OCI-LY7 (cell line): Measurements from ENCODE around the gene MARS1. TPM values are rescaled to one million over a fixed set of nuclear protein-coding genes. Genes with fewer than 3 reads are reported as not detected.

Experiments
- BruUV-seq: library from RNA; stranded (reverse); fragments of 400-500 nt; replicated peaks from 2 replicates; lab custom pipeline; 2021; lab: Mats Ljungman, UMichigan
- CTCF ChIA-PET: fragments of 300-600 bp; sonication (Branson Sonifier 250); formaldehyde crosslinking; loops from one replicate; lab custom pipeline; 2022; ENCODE audit warnings: antibody characterized with exemption; ENCODE audit not compliant: unreplicated experiment; lab: Charles Lee
- POLR2A ChIA-PET: fragments of 300-600 bp; sonication (Branson Sonifier 250); formaldehyde crosslinking; loops from one replicate; lab custom pipeline; 2022; ENCODE audit warnings: antibody characterized with exemption; lab: Charles Lee
- DNase-seq: peaks from one replicate; pipeline ENCODE4 v3.0.0-alpha.2; 2015; ENCODE audit warnings: low spot score
- H2AFZ ChIP-seq: fragments of 200-600 bp; sonication (generic), shearing (Covaris generic); 2 replicates; pipeline ENCODE4 v1.6.1; 2014; ENCODE audit warnings: mild to moderate bottlenecking, antibody characterized with exemption, low read length, moderate library complexity
- H3K27ac ChIP-seq: fragments of 200-600 bp; sonication (generic); 2 replicates; pipeline ENCODE4 v1.5.1; 2014; ENCODE audit warnings: mixed run types, low read depth, mild to moderate bottlenecking, moderate library complexity, low read length, inconsistent platforms; ENCODE audit not compliant: poor library complexity, severe bottlenecking
- H3K36me3 ChIP-seq: fragments of 200-600 bp; sonication (generic); 2 replicates; pipeline ENCODE4 v1.6.1; 2014; ENCODE audit warnings: mild to moderate bottlenecking, antibody characterized with exemption, low read length, moderate library complexity, mixed read lengths; ENCODE audit not compliant: insufficient read depth
- H3K4me1 ChIP-seq: fragments of 200-600 bp; sonication (generic); 2 replicates; pipeline ENCODE4 v1.5.1; 2014; ENCODE audit warnings: mild to moderate bottlenecking, low read length; ENCODE audit not compliant: insufficient read depth, poor library complexity, severe bottlenecking
- H3K4me2 ChIP-seq: fragments of 200-600 bp; sonication (generic); 2 replicates; pipeline ENCODE4 v1.6.1; 2014; ENCODE audit warnings: mild to moderate bottlenecking, low read length
- H3K4me3 ChIP-seq: fragments of 200-600 bp; sonication (generic); 2 replicates; pipeline ENCODE4 v1.5.1; 2014; ENCODE audit warnings: mild to moderate bottlenecking, low read depth, low read length; ENCODE audit not compliant: poor library complexity, severe bottlenecking
- H3K79me2 ChIP-seq: fragments of 200-600 bp; sonication (generic); 2 replicates; pipeline ENCODE4 v1.6.1; 2016; ENCODE audit warnings: low read depth, mild to moderate bottlenecking, low read length, moderate library complexity, mixed read lengths; ENCODE audit not compliant: insufficient read depth
- H3K9me2 ChIP-seq: fragments of 200-600 bp; sonication (generic); 2 replicates; pipeline ENCODE4 v1.6.1; 2016; ENCODE audit warnings: mild to moderate bottlenecking, low read length, mixed read lengths; ENCODE audit not compliant: insufficient read depth
- H3K9me3 ChIP-seq: fragments of 200-600 bp; sonication (generic); 2 replicates; pipeline ENCODE4 v1.6.1; 2014; ENCODE audit warnings: mild to moderate bottlenecking, mixed run types, low read length, mixed read lengths
- H4K20me1 ChIP-seq: fragments of 200-600 bp; sonication (generic); 2 replicates; pipeline ENCODE4 v1.6.1; 2014; ENCODE audit warnings: mild to moderate bottlenecking, antibody characterized with exemption, low read length, moderate library complexity, mixed read lengths; ENCODE audit not compliant: insufficient read depth
- EZH2phosphoT487 ChIP-seq: fragments of 200-600 bp; sonication (generic); IDR thresholded peaks from 2 replicates; pipeline ENCODE4 v1.6.1; 2018; ENCODE audit warnings: low read depth, borderline replicate concordance, mild to moderate bottlenecking, mixed run types, antibody characterized with exemption, low read length, moderate library complexity, mixed read lengths
- intact Hi-C: fragments of 100-400 bp; cut with micrococcal nuclease; formaldehyde crosslinking; loops from one replicate; pipeline ENCODE4 v1.10.0; 2022; ENCODE audit not compliant: unreplicated experiment
- total RNA-seq, 2 experiments: library from RNA; depleted of rRNA in 1 of 2; stranded (reverse); fragments of >200 nt in 1 of 2; shearing (Covaris generic) in 1 of 2; gene quantifications; 2 replicates each; pipeline ENCODE4 v1.2.3, GENCODE V29; 2014 to 2022
- TF ChIP-seq, protein P1 (sequence below): fragments of 200-600 bp; sonication (generic); conservative IDR thresholded peaks from 2 replicates; pipeline ENCODE4 v1.5.1; 2014; ENCODE audit warnings: mild to moderate bottlenecking, antibody characterized with exemption, low read length, moderate library complexity, mixed read lengths

The MARS1 gene
- total RNA-seq, 2 experiments from 2014 or later, result 272 to 465 TPM

GRCh38 chr12:57444744-57445143 lies 43.1 kb upstream of the MARS1 start:
- Histone ChIP-seq H3K9me2 (no peaks in the 10 kb centered on the region), H3K27ac (no peak overlapping the region), H3K4me1 (no peaks in the 10 kb centered on the region), H3K36me3 (no peaks in the 10 kb centered on the region), H3K4me3 (no peak overlapping the region), H3K9me3 (no peaks in the 10 kb centered on the region), H4K20me1 (no peaks in the 10 kb centered on the region), H3K4me2 (no peak overlapping the region), H3K79me2 (no peaks in the 10 kb centered on the region), H2AFZ (no peak overlapping the region)
- ChIA-PET POLR2A (interaction anchor here (1.3 kb wide), 1 partner anchor 12 kb away, joined by 3 read pairs; no protein-coding TSS in a partner anchor), CTCF (interaction anchor here (1.4 kb wide), 1 partner anchor 11 kb away, joined by 4 read pairs; the partner anchor contains the start of gene INHBE)
- no peak for DNase-seq
- TF ChIP-seq, protein P1, sequence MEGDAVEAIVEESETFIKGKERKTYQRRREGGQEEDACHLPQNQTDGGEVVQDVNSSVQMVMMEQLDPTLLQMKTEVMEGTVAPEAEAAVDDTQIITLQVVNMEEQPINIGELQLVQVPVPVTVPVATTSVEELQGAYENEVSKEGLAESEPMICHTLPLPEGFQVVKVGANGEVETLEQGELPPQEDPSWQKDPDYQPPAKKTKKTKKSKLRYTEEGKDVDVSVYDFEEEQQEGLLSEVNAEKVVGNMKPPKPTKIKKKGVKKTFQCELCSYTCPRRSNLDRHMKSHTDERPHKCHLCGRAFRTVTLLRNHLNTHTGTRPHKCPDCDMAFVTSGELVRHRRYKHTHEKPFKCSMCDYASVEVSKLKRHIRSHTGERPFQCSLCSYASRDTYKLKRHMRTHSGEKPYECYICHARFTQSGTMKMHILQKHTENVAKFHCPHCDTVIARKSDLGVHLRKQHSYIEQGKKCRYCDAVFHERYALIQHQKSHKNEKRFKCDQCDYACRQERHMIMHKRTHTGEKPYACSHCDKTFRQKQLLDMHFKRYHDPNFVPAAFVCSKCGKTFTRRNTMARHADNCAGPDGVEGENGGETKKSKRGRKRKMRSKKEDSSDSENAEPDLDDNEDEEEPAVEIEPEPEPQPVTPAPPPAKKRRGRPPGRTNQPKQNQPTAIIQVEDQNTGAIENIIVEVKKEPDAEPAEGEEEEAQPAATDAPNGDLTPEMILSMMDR, result no peak
- TF ChIP-seq EZH2phosphoT487, result no peak
- BruUV-seq, result no TSS peak
- intact Hi-C loops, result no loop called here

DNA sequence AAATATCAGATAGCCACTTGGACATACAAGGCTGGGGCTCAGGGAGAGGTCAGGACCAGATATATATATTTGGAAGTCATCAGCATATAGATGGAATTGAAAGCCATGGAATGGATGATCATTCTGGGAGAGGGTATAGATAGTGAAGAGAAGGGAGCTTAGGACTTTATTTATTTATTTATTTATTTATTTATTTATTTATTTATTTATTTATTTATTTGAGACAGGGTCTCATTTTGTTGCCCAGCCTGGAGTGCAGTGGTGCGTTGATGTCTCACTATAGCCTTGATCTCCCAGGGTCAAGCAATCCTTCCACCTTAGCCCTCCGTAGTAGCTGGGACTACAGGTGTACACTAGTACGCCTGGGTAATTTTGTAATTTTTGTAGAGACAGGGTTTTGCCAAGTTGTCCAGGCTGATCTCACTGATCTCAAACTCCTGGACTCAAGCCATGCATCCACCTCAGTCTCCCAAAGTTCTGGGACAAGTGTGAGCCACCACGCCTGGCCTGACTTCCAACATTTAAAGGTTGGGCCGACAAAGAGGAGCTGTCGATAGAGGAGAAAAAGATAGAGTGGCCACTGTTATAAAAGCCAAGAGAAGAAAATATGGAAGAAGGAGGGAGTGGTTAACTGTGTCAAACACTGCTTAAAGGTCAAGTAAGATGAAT lies 41.4 kb upstream of the MARS1 start:
- Histone ChIP-seq H3K36me3 (no peaks in the 10 kb centered on the region), H3K4me1 (no peaks in the 10 kb centered on the region), H3K4me3 (no peak overlapping the region), H2AFZ (no peak overlapping the region), H3K27ac (no peak overlapping the region), H3K9me3 (no peaks in the 10 kb centered on the region), H3K79me2 (no peaks in the 10 kb centered on the region), H4K20me1 (no peaks in the 10 kb centered on the region), H3K9me2 (no peaks in the 10 kb centered on the region), H3K4me2 (no peak overlapping the region)
- POLR2A ChIA-PET, result interaction anchor here (0.6 to 0.9 kb wide), 3 partner anchors 9 to 1708 kb away, joined by 3 read pairs; partner anchors contain the start of gene INHBE
- BruUV-seq, result no TSS peak
- no peak for DNase-seq
- intact Hi-C loops, result no loop called here
- no peak for TF ChIP-seq EZH2phosphoT487
- TF ChIP-seq, protein P1, result no peak
- CTCF ChIA-PET, result no interaction called here

- Histone ChIP-seq H3K9me3 (no peaks in the 10 kb centered on the region), H4K20me1 (no peaks in the 10 kb centered on the region), H3K79me2 (no peaks in the 10 kb centered on the region), H2AFZ (no peak overlapping the region), H3K4me1 (peaks cover 11% of the 10 kb centered on the region), H3K36me3 (no peaks in the 10 kb centered on the region), H3K9me2 (no peaks in the 10 kb centered on the region), H3K27ac (no peak overlapping the region), H3K4me2 (no peak overlapping the region), H3K4me3 (no peak overlapping the region)
- CTCF ChIA-PET, result no interaction called here
- no TSS peak for BruUV-seq
- no peak for DNase-seq
- POLR2A ChIA-PET, result interaction anchor here (0.6 to 0.9 kb wide), 3 partner anchors 22 to 50 kb away, joined by 3 read pairs; no protein-coding TSS in a partner anchor
- intact Hi-C loops, result no loop called here
- TF ChIP-seq, protein P1, result no peak
- no peak for TF ChIP-seq EZH2phosphoT487
Measured at GRCh38 chr12:57448669-57449068, 39.2 kb upstream of the MARS1 start.
